ENCODE results near the gene NAT9.

The NAT9 gene

DNA sequence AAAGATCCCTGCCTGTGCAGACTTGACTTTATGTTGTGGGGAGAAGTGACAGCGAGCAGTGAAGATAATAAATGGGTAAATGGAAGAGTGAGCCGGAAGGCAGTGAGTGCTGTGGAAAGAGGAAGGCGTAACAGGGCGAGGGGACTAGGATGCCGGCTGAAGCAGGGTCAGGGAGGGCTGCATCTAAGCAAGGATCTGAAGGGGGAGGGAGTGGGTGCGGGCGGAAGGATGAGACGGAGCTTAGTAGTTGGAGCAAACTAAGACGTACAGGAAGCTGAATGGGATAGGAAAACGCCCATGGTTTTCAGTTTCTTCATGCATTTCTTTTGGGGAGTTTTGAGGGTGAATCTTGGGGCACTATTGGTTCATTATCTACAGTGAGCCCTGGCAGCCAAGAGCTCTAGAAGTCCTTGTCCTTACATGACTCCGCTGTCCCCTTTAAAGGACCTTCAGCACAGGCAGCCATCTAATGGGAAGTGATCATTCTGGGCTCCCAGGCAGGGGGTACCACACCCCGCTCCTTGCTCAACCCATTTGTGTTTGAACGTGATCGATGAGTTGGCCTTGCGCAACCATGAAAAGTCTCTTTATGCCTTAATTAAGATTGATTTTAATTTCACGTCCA is 10.4 kb upstream of the NAT9 start:
- Histone ChIP-seq H3K9me3 (ENCODE audit: low read length) (no peaks in the 10 kb centered on the region), H3K4me1 (ENCODE audit: insufficient read depth, low read length) (no peaks in the 10 kb centered on the region), H3K4me3 (ENCODE audit: low read depth in 1 of 2, low read length in 2 of 2) (no peak overlapping the region), H3K9ac (ENCODE audit: low read length) (no peak overlapping the region), H3K27me3 (ENCODE audit: control insufficient read depth in 1 of 2, insufficient read depth in 2 of 2, low read length in 2 of 2) (no peaks in the 10 kb centered on the region), H3K36me3 (ENCODE audit: insufficient read depth, low read length) (peaks cover 8% of the 10 kb centered on the region), H3K27ac (ENCODE audit: low read depth, low read length) (no peak overlapping the region)

DNA sequence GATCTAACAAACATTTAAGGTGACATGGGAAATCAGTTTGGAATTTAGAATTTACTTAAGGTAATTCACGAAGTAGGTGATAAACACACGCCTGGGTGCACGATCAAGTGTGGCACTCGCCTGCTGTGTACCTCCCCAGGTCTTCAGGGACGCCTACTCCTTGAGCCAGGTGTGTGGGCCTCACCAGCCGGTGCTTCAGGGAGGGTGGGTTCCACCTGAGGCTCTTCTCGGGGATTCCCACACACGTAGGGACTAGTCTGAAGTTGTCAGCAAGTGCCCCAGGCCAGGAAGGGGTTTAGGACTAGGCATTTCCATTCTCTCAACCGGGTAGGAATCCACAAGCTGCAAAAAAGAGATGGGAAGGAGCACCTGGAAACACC is 9.8 kb upstream of the NAT9 start:
- peaks cover 7% of the 10 kb centered on the region for H3K36me3 ChIP-seq (ENCODE audit: insufficient read depth, low read length)
- no peak overlapping the region for H3K27ac ChIP-seq (ENCODE audit: low read depth, low read length)
- H3K27me3 ChIP-seq (ENCODE audit: control insufficient read depth in 1 of 2, insufficient read depth in 2 of 2, low read length in 2 of 2): no peaks in the 10 kb centered on the region

DNA sequence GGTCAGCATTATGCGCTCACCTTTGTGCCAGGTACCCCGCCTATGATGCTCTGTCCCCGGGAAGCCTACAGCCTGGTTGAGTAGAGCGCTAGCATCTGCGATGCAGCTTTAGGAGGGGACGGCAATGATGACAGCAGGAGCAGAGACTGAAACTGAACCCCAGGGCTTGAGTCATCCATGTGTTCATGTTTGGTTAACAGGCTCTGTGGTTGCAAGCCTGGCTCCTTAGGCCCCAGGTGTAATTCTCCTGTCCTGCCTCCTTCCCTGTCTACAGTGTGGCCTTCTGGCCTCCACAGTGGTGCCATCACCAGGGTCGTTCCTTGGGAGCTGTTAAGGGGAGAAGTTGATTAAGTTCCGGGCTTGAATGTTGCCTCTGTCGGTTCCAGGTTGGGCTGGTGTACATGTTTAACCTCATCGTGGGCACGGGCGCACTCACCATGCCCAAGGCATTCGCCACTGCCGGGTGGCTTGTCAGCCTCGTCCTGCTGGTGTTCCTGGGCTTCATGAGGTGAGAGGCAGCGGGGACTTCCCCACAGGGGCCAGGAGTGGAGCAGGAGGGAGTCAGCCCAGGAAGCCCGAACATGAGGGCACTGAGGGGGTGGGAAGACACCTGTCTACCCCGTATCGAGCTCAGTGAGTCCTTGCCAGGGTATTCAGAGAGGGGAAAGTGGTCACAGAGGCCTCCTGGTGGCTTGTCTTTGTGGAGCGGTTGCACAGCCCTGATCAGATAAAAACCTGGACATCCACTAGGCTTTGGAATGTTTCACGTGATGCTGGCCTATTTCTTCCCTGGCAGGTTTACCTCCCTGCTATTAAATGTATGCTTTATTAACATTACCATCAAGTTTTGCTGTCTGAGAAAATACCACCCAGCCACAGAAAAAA is 9.2 kb upstream of the NAT9 start:
- Histone ChIP-seq H3K36me3 (ENCODE audit: insufficient read depth, low read length) (peaks cover 3% of the 10 kb centered on the region), H3K4me1 (ENCODE audit: insufficient read depth, low read length) (no peaks in the 10 kb centered on the region), H3K9ac (ENCODE audit: low read length) (no peak overlapping the region), H3K4me3 (ENCODE audit: low read depth in 1 of 2, low read length in 2 of 2) (no peak overlapping the region), H3K27me3 (ENCODE audit: control insufficient read depth in 1 of 2, insufficient read depth in 2 of 2, low read length in 2 of 2) (no peaks in the 10 kb centered on the region), H3K27ac (ENCODE audit: low read depth, low read length) (no peak overlapping the region), H3K9me3 (ENCODE audit: low read length) (no peaks in the 10 kb centered on the region)

More for the DNA sequence above, 9.8 kb upstream of the NAT9 start:
- Histone ChIP-seq H3K4me3 (ENCODE audit: low read depth in 1 of 2, low read length in 2 of 2) (no peak overlapping the region), H3K4me1 (ENCODE audit: insufficient read depth, low read length) (no peaks in the 10 kb centered on the region), H3K9me3 (ENCODE audit: low read length) (no peaks in the 10 kb centered on the region), H3K9ac (ENCODE audit: low read length) (no peak overlapping the region)

- Histone ChIP-seq H3K27ac (ENCODE audit: low read depth, low read length) (no peak overlapping the region), H3K9me3 (ENCODE audit: low read length) (no peaks in the 10 kb centered on the region), H3K4me3 (ENCODE audit: low read depth in 1 of 2, low read length in 2 of 2) (no peak overlapping the region), H3K27me3 (ENCODE audit: control insufficient read depth in 1 of 2, insufficient read depth in 2 of 2, low read length in 2 of 2) (no peaks in the 10 kb centered on the region), H3K36me3 (ENCODE audit: insufficient read depth, low read length) (no peaks in the 10 kb centered on the region), H3K4me1 (ENCODE audit: insufficient read depth, low read length) (no peaks in the 10 kb centered on the region), H3K9ac (ENCODE audit: low read length) (no peak overlapping the region)
Measured at GRCh38 chr17:74784125-74784810, 8.1 kb upstream of the NAT9 start.

- no peaks in the 10 kb centered on the region for H3K36me3 ChIP-seq (ENCODE audit: insufficient read depth, low read length)
- H3K4me3 ChIP-seq (ENCODE audit: low read depth in 1 of 2, low read length in 2 of 2): no peak overlapping the region
Measured at GRCh38 chr17:74782571-74782970, 6.4 kb upstream of the NAT9 start.

DNA sequence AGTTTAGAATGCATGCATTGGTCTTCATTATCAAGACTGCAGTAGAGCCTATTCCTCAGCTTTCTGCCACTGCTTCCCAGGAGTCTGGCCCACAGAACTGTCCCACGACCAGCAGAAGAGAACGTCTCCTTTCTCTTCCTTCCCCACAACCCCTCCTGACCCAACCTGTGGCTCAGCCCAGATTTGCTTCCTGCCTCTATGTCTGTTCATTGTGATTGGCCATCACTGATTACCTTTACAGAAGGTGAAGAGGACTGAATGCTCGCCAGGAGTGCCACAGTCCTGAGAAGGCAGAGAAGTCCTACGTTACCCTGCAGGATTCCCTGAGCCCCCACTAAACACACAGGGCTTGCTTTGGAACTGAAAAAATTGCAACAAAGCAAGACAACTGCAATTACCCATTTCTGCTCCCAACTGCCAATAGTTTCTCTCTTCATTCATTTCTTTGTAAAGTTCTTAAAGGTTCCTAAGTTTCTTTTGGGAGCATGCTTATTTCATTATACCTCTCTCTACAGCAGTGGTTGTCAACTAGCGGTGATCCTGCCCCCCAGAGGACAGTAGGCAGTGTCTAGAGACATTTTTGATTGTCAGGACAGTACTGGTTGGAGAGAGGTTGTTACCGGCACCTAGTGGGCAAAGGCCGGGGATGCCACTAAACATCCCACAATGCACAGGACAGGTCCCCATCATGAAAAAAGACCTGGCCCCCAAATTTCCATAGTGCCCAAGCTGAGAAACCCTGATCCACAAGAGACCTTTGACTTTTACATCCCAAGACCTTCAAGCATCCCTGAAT is 4.5 kb upstream of the NAT9 start:
- Histone ChIP-seq H3K4me1 (ENCODE audit: insufficient read depth, low read length) (peaks cover 10% of the 10 kb centered on the region), H3K36me3 (ENCODE audit: insufficient read depth, low read length) (no peaks in the 10 kb centered on the region), H3K27ac (ENCODE audit: low read depth, low read length) (no peak overlapping the region), H3K4me3 (ENCODE audit: low read depth in 1 of 2, low read length in 2 of 2) (no peak overlapping the region), H3K9ac (ENCODE audit: low read length) (no peak overlapping the region), H3K27me3 (ENCODE audit: control insufficient read depth in 1 of 2, insufficient read depth in 2 of 2, low read length in 2 of 2) (no peaks in the 10 kb centered on the region), H3K9me3 (ENCODE audit: low read length) (no peaks in the 10 kb centered on the region)

More at GRCh38 chr17:74782571-74782970, 6.4 kb upstream of the NAT9 start:
- H3K9me3 ChIP-seq (ENCODE audit: low read length): no peaks in the 10 kb centered on the region
- no peaks in the 10 kb centered on the region for H3K27me3 ChIP-seq (ENCODE audit: control insufficient read depth in 1 of 2, insufficient read depth in 2 of 2, low read length in 2 of 2)
- H3K27ac ChIP-seq (ENCODE audit: low read depth, low read length): no peak overlapping the region
- no peak overlapping the region for H3K9ac ChIP-seq (ENCODE audit: low read length)
- H3K4me1 ChIP-seq (ENCODE audit: insufficient read depth, low read length): no peaks in the 10 kb centered on the region

- Histone ChIP-seq H3K27ac (ENCODE audit: low read depth, low read length) (no peak overlapping the region), H3K36me3 (ENCODE audit: insufficient read depth, low read length) (no peaks in the 10 kb centered on the region), H3K9me3 (ENCODE audit: low read length) (no peaks in the 10 kb centered on the region), H3K4me3 (ENCODE audit: low read depth in 1 of 2, low read length in 2 of 2) (no peak overlapping the region), H3K27me3 (ENCODE audit: control insufficient read depth in 1 of 2, insufficient read depth in 2 of 2, low read length in 2 of 2) (no peaks in the 10 kb centered on the region), H3K9ac (ENCODE audit: low read length) (no peak overlapping the region), H3K4me1 (ENCODE audit: insufficient read depth, low read length) (peaks cover 16% of the 10 kb centered on the region)
Measured at GRCh38 chr17:74779948-74780400, 3.8 kb upstream of the NAT9 start.

DNA sequence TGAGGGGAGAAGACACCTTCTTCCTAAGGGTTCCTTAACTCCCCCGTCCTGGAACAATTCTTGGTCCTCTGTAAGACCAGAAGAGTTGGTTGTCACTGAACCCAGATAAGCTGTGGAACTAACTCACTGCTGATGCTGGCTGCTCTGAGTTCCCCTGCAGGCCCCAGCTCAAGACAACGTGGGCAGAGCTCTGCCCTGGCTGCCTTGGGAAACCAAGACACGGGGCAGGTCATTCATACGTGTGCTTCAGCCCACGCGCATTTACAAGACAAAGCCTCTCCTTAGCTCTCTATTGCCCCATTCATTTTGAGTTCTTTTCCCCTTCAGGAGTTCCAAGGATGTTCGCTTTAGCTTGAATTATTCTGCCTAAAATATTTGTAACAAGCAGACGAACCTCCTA is 3.4 kb upstream of the NAT9 start:
- Histone ChIP-seq H3K27me3 (ENCODE audit: control insufficient read depth in 1 of 2, insufficient read depth in 2 of 2, low read length in 2 of 2) (no peaks in the 10 kb centered on the region), H3K4me1 (ENCODE audit: insufficient read depth, low read length) (peaks cover 17% of the 10 kb centered on the region), H3K9me3 (ENCODE audit: low read length) (no peaks in the 10 kb centered on the region), H3K4me3 (ENCODE audit: low read depth in 1 of 2, low read length in 2 of 2) (no peak overlapping the region), H3K9ac (ENCODE audit: low read length) (no peak overlapping the region), H3K36me3 (ENCODE audit: insufficient read depth, low read length) (no peaks in the 10 kb centered on the region), H3K27ac (ENCODE audit: low read depth, low read length) (no peak overlapping the region)

DNA sequence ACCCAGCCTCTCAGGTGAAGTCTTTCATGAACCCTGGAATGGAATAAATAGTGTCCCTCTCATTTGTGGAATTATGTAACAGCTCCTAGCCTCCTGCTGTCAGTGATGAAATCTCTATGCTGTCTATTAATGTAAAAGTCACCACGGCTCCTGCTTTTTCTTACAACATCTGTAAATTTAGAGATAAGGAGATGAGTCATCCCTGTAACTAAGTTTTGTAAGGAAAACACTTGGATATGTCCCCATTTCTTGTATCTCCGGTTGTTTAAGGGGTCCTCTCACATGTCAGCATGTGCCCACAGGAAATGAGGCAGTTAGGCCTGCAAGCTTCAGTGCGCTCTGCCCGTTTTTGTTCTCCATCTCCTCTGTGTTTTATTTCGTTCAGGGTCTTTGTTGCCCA is 2.8 kb upstream of the NAT9 start:
- no peaks in the 10 kb centered on the region for H3K9me3 ChIP-seq (ENCODE audit: low read length)
- H3K9ac ChIP-seq (ENCODE audit: low read length): no peak overlapping the region
- H3K27me3 ChIP-seq (ENCODE audit: control insufficient read depth in 1 of 2, insufficient read depth in 2 of 2, low read length in 2 of 2): no peaks in the 10 kb centered on the region
- peaks cover 17% of the 10 kb centered on the region for H3K4me1 ChIP-seq (ENCODE audit: insufficient read depth, low read length)
- H3K27ac ChIP-seq (ENCODE audit: low read depth, low read length): no peak overlapping the region
- no peak overlapping the region for H3K4me3 ChIP-seq (ENCODE audit: low read depth in 1 of 2, low read length in 2 of 2)
- peaks cover 1% of the 10 kb centered on the region for H3K36me3 ChIP-seq (ENCODE audit: insufficient read depth, low read length)

DNA sequence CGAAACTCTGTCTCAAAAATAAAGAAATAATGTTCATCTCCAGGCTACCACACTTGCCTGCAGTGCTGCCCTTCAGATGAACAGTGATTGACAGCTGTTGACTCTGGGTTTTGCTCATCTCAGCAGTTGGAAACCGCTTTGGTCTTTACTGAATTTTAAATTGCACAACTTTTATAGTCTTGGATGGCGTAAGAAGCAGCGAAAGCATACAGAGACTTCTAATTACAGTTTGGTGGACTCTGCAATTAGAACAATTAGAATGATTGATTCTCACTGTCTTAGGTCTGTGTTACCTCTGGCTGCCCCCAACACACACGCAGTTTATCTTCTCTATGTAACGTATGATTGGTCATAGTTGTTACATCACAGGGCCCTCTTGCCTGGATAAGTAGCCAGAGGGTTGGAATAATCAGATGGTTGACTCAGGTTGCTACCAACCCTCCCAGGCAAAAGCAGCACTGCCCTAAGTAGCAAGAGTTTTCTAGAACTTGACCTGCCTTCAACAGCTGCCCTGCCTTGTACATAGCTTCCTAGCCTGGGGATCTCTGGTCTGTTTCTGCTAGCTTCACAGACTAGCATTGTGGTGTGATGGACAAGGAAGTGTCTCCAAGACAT is 1.9 kb upstream of the NAT9 start:
- no peak overlapping the region for H3K27ac ChIP-seq (ENCODE audit: low read depth, low read length)
- H3K4me1 ChIP-seq (ENCODE audit: insufficient read depth, low read length): peaks cover 17% of the 10 kb centered on the region

More for the DNA sequence above, 1.9 kb upstream of the NAT9 start:
- Histone ChIP-seq H3K4me3 (ENCODE audit: low read depth in 1 of 2, low read length in 2 of 2) (no peak overlapping the region), H3K36me3 (ENCODE audit: insufficient read depth, low read length) (peaks cover 11% of the 10 kb centered on the region), H3K9ac (ENCODE audit: low read length) (no peak overlapping the region), H3K9me3 (ENCODE audit: low read length) (no peaks in the 10 kb centered on the region), H3K27me3 (ENCODE audit: control insufficient read depth in 1 of 2, insufficient read depth in 2 of 2, low read length in 2 of 2) (no peaks in the 10 kb centered on the region)

All from muscle layer of colon (tissue), 2 donors.